Suprapubic skin (tissue), 4 donors: ENCODE results near the gene PSMD3.

ENCODE experiments used
- EP300 ChIP-seq: sonication (generic); formaldehyde crosslinking; IDR thresholded peaks from one replicate; pipeline ENCODE4 v1.6.1; 2017; ENCODE audit warnings: antibody characterized with exemption
- POLR2A ChIP-seq, 2 donors: fragments of 450-650 bp; IDR thresholded peaks; one replicate each; pipeline ENCODE4 v1.6.1; 2017; ENCODE audit warnings: antibody characterized with exemption in 2 of 2, mild to moderate bottlenecking in 2 of 2, moderate library complexity in 2 of 2
- POLR2AphosphoS5 ChIP-seq, 3 donors: sonication (generic); formaldehyde crosslinking; IDR thresholded peaks; one replicate each; pipeline ENCODE4 v1.6.1; 2017; ENCODE audit warnings: antibody characterized with exemption in 3 of 3
- TF ChIP-seq, protein P1 (sequence below), 2 donors: fragments of 200-600 bp in 1 of 2; fragments of 450-650 bp in 1 of 2; sonication (generic) in 1 of 2; IDR thresholded peaks; one replicate each; pipeline ENCODE4 v1.5.1; 2016 to 2019; ENCODE audit warnings: antibody characterized with exemption in 2 of 2, mild to moderate bottlenecking in 1 of 2, moderate library complexity in 1 of 2

DNA sequence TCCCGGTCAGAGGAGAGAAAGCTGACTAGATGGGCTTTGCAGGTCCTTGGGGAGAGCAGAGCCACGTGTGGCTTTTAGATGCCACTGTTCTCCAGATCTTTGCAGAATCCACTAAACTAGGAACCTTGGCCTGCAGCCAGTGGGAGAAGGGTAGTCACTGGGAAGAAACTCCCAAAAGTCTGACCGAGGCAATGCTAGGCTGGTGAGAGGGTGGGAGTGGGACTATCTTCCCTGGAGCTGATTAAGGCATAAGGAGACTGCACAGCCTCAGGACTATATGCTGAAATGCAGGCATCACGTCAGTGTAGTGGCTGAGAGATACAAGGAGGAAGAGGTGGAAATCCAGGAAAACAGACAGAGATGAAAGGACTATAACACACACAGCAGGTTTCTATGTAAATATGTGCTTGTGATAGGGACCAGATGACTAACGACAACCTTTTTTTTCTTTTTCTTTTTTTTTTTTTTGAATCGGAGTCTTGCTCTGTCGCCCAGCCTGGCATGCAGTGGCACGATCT, 20.0 kb upstream of the PSMD3 start:
- TF ChIP-seq, protein P1, sequence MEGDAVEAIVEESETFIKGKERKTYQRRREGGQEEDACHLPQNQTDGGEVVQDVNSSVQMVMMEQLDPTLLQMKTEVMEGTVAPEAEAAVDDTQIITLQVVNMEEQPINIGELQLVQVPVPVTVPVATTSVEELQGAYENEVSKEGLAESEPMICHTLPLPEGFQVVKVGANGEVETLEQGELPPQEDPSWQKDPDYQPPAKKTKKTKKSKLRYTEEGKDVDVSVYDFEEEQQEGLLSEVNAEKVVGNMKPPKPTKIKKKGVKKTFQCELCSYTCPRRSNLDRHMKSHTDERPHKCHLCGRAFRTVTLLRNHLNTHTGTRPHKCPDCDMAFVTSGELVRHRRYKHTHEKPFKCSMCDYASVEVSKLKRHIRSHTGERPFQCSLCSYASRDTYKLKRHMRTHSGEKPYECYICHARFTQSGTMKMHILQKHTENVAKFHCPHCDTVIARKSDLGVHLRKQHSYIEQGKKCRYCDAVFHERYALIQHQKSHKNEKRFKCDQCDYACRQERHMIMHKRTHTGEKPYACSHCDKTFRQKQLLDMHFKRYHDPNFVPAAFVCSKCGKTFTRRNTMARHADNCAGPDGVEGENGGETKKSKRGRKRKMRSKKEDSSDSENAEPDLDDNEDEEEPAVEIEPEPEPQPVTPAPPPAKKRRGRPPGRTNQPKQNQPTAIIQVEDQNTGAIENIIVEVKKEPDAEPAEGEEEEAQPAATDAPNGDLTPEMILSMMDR (IDR thresholded peaks at IDR 0.05): no peak
- TF ChIP-seq POLR2AphosphoS5 (IDR thresholded peaks at IDR 0.05) (no peak), EP300 (no peak), POLR2A (IDR thresholded peaks at IDR 0.05) (no peak)
